GM13976 (cell line): ENCODE results near the gene ATP6V1C2.

Experiments used
- DNase-seq: peaks from one replicate; pipeline ENCODE4 v3.0.0; 2012; ENCODE audit warnings: low spot score
- in situ Hi-C: fragments of 300-500 bp; cut with MboI; formaldehyde crosslinking; loops from one replicate; pipeline ENCODE4 v1.12.0; 2022; ENCODE audit warnings: low sequenced_read_pairs, mixed read lengths, inconsistent platforms; ENCODE audit not compliant: unreplicated experiment
- TF ChIP-seq, protein P1 (sequence below): IDR thresholded peaks from 2 replicates; pipeline ENCODE4 v1.5.1; 2012; ENCODE audit warnings: borderline replicate concordance, mild to moderate bottlenecking; ENCODE audit not compliant: insufficient read depth; ENCODE audit errors: extremely low read depth, missing control alignments, control extremely low read depth

Gene ATP6V1C2

DNA sequence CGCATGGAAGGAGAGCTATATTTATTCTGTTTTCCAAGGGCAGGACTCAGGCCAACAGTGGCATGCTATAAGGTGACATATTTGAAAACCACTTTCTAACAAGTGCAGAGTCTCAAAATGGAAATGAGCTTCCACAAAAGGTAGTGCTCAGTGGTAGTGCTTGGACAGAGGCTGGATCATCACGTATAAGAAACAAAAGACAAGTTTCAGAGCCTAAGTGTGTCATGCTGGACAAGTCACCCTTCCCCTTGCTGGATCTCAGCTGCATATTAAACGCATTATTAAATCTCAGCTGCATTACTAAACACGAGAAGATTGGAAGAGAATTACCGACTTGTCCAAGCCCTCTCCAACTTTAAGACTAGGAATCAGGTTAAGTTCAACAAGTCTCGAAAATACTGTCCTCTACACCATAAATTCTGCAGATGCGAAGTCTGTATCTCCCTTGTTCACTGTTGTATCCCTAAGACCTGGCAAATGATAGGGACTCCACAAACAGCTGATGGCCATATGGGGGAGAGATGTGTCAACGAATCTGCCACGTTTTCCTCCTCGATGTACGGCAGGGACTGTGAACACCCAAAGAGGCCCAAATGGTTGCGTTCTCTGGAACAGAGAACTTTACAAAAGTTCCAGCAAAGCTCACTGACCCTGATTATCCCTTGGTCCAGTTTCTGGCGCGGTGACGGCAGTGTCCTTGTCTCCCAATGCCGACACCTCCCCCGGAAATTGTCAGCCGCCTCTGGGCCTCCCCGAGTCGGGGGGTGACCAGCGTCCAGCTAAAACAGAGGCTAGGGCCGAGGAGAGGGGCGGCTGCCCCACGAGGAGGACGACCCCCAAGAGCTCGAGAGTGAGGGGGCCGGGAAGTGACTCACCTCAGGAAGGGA lies 32.3 kb upstream of the ATP6V1C2 start:
- in situ Hi-C loops: no loop called here
- DNase-seq: no peak

DNA sequence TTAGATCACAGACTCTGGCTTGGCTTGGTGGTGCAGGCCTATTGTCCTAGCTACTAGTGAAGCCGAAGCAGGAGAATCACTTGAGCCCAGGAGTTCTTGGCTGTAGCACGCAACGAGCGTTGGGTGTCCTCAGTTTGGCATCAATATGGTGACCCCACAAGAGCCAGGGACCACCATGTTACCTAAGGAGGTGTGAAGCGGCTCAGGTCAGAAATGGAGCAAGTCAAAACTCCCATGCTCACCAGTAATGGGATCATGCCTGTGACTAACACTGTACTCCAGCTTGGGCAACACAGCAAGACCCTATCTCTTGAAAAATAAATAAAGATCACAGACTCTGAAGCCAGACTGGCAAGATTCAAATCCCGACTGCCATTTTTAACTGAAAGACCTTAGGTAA lies 29.9 kb upstream of the ATP6V1C2 start:
- in situ Hi-C loops: no loop called here
- TF ChIP-seq, protein P1, sequence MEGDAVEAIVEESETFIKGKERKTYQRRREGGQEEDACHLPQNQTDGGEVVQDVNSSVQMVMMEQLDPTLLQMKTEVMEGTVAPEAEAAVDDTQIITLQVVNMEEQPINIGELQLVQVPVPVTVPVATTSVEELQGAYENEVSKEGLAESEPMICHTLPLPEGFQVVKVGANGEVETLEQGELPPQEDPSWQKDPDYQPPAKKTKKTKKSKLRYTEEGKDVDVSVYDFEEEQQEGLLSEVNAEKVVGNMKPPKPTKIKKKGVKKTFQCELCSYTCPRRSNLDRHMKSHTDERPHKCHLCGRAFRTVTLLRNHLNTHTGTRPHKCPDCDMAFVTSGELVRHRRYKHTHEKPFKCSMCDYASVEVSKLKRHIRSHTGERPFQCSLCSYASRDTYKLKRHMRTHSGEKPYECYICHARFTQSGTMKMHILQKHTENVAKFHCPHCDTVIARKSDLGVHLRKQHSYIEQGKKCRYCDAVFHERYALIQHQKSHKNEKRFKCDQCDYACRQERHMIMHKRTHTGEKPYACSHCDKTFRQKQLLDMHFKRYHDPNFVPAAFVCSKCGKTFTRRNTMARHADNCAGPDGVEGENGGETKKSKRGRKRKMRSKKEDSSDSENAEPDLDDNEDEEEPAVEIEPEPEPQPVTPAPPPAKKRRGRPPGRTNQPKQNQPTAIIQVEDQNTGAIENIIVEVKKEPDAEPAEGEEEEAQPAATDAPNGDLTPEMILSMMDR: no peak
- DNase-seq: no peak

More for the DNA sequence above, 32.3 kb upstream of the ATP6V1C2 start:
- TF ChIP-seq, protein P1: no peak

DNA sequence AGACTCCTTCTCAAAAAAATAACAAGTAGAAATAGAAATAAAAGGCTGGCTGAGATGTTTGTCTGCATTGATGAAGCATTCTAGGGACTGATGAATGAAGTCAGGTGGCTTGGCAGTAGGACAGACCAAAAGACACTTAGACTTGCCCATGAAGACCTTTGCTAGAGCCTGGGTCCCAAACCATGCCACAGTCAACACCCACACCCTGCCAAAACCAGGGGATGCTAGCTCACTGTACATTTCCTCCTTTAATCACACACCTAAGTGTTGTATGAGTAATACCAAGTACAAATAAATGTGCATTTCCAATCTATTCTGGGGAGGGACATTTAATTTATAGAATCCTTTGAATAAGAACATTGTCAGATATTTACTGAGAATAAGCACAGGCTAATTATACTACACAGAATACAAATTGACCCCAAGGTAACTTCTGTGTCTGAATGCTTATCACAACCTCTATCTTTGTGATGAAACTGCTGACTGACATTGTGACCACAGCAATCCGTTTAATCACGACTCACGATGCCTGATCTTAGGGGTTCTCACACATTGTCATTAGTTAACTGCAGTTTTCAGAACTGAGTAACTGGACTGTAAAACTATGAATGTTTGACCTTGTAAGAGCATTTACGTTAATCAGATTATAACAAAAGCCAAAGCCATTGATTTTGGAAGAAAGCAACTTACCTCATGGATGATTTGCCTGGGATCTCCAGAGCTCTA lies 21.2 kb upstream of the ATP6V1C2 start:
- TF ChIP-seq, protein P1: no peak
- in situ Hi-C loops: no loop called here
- no peak for DNase-seq

DNA sequence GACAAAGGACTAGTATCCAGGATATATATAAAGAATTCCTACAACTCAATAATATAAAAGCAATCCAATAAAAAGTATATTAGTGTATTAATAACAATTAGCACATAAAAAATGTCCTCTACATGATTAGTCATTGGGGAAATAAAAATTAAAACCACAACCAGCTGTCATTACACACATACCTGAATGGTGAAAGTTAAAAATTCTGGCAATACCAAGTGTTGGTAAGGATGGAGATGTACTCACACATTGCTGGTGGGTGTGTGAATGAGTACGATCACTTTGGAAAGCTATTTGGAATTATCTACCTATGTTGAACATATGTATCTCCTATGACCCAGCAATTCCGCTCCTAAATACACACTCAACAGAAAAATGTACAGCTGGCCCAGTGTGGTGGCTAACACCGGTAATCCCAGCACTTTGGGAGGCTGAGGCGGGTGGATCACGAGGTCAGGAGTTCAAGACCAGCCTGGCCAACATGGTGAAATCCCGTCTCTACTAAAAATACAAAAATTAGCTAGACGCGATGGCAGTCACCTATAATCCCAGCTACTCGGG lies 17.3 kb upstream of the ATP6V1C2 start:
- TF ChIP-seq, protein P1: no peak
- no peak for DNase-seq
- in situ Hi-C loops: no loop called here

DNA sequence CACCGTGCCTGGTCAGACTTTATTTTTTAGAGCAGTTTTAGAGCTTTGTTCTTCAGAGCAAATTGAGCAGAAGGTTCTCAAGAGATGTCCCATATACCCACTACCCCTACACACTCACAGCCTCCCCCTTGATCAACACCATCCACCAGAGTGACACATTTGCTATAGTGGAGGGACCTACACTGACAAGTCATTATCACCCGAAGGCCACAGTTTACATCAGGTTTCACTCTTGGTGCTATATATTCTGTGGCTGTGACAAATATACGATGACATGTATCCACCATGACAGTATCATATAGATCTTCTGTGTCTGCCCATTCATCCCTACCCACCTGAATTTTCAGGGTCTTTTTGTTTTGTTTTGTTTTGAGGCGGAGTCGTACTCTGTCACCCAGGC lies 15.4 kb upstream of the ATP6V1C2 start:
- no peak for DNase-seq
- in situ Hi-C loops: no loop called here
- TF ChIP-seq, protein P1: no peak

DNA sequence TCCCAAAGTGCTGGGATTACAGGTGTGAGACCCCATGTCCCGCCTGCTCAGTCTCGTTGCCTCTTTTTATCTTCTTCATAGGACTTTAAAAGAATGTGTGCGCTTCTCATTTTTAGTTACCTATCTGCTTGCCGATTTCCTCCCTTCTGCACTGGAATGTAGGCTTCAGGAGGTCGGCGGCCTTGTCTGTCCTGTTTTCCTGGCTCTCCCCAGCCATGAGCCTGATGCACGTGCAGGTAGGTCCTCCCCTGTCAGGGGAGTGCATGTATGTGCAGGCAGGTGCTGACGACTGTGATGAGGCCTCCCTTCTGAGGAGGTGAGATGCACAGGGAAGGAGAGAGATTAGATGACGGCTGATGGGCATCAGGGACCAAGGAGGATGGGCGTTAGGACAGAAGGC lies 13.6 kb upstream of the ATP6V1C2 start:
- TF ChIP-seq, protein P1: no peak
- in situ Hi-C loops: no loop called here
- no peak for DNase-seq
